LNCAP (cell line): ENCODE measurements around the gene PBXIP1.

ENCODE experiments used
- TF ChIP-seq, protein P1 (sequence below): fragments of 450-650 bp; IDR thresholded peaks from 2 replicates; pipeline ENCODE4 v1.5.1; 2017; ENCODE audit warnings: mild to moderate bottlenecking

PBXIP1 gene

DNA sequence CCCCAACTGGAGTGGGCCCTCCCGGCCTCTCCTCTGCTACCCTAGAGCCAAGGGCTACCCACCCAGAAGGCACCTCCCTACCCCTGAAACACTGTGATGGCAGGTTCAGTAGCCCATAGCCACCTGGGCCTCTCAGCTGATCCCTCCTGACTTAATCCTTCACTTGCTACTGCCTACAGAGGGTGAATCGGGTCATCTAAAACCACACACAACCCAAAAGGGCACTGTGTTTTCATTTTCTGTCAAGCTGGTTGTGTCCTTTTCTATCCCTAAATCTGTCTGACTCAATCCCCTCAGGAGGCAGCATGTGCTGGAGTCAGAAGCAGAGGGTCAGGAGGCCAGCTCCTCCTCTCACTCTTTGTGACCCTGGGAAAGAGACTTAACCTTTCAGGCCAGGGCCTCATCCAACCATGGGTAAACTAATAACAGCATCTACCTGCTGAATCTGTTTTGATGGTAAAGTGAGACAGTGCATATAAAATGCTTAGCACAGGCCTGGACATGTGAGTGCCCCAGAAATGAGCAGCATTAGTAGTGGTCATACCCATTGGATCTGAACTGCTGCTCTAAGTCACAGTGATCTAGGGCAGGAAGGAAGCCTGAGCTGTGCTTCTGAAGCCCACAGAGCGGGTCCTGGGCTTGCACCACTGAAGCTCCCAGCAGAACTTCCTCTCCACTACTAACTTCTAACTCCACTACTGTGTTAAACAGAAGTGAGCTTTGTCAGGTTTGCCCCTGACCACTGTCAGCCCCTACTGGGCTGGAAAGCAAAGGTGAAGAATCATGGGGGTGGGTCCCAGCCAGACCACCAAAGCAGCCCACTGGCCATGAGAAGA, 30.3 kb downstream of the PBXIP1 start:
- TF ChIP-seq, protein P1, sequence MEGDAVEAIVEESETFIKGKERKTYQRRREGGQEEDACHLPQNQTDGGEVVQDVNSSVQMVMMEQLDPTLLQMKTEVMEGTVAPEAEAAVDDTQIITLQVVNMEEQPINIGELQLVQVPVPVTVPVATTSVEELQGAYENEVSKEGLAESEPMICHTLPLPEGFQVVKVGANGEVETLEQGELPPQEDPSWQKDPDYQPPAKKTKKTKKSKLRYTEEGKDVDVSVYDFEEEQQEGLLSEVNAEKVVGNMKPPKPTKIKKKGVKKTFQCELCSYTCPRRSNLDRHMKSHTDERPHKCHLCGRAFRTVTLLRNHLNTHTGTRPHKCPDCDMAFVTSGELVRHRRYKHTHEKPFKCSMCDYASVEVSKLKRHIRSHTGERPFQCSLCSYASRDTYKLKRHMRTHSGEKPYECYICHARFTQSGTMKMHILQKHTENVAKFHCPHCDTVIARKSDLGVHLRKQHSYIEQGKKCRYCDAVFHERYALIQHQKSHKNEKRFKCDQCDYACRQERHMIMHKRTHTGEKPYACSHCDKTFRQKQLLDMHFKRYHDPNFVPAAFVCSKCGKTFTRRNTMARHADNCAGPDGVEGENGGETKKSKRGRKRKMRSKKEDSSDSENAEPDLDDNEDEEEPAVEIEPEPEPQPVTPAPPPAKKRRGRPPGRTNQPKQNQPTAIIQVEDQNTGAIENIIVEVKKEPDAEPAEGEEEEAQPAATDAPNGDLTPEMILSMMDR: no peak

DNA sequence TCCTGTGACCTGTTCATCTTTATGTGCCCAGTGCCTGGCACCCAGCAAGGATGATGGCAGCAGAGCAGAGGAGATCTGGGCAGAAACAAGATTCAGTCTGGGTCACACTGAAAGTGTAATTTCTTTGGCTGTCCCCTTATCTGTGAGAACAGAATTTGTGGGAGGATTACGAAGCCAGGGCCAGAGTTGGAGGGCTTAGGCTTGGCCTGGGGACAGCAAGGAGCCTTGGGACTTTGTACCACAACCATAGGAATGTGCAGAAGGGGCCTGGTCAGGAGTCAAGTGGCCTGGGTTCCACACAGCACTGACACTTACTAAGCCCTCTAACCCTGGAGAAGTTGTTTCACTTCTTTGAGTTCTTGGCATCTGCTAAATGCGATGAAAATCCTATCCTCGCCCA, 32.2 kb downstream of the PBXIP1 start:
- TF ChIP-seq, protein P1: no peak

DNA sequence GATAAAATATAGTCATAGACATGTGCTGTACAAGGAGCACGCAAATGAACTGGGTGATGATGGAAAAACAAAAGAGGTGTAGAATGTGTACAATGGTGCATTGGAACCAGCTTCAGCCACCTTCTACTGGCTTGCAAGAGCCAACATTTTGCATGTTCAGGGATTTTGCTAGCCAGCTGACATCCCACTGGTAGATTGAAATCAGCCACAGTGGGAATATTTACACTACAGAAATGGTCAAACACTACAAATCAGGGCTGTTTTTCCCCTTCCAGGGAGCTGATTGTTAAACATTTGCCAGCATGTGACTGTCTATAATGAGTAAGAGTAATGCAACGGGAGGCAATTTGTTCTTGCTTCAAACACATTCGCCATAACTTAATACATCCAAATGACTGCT, 42.6 kb downstream of the PBXIP1 start:
- TF ChIP-seq, protein P1: no peak

DNA sequence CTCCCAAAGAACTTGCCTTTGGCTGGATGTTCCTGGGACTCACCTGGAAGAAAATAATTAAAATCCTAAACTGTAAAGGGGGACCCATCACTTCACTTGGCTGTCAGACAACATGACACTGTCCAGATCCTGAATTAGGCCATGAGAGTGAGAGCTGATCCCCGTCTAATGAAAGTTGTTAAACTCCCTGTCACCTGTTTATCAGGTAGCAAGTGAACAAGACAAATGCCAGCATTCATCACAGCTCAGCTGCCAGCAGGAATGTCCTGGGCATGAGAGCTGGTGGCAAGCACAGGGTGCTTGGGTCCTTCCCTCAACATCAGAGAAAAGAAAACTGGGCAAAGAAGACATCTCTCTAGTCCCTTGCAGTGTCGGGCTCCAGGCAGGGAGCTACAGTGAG, 43.1 kb downstream of the PBXIP1 start:
- TF ChIP-seq, protein P1: no peak

DNA sequence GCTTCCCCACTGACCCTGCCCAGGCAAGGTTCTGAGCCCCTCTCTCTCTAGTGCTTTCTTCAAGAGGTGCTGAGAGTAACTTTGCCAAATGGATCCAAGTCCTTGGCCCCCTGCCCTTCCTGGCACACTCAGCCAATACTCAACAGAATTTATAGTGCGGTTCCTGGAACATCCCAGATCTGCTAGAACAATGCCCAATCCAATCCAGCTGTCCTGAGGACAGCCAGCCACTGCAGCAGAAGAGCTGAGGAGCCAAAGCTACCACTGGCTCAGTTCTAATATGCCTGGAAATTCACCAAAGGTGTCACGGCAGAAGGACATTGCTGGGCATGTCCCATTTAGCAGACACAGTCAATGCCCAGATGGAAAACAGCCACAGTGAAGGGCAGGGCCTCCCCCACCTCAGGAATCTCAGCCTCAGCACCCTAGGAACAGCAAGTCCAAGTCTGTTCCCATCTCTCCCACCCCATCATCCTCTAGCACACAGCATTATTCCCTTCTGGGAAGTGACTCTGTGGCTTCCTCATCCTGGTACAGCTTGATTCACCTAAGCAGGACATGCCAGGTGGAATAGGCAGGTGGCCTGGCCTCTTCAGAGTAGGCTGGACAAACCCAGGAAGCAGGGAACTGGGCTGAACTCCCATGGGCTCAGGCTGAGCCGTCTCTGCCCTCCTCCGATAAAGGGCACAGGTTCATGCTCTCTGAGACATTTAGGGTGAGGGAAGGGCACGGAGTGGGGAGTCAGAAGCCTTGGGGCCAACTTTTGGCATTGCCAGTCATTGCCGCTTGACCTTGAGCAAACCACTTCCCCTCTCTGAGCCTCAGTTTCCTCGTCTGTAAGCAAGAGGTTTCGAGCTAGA, 44.0 kb downstream of the PBXIP1 start:
- TF ChIP-seq, protein P1: no peak

DNA sequence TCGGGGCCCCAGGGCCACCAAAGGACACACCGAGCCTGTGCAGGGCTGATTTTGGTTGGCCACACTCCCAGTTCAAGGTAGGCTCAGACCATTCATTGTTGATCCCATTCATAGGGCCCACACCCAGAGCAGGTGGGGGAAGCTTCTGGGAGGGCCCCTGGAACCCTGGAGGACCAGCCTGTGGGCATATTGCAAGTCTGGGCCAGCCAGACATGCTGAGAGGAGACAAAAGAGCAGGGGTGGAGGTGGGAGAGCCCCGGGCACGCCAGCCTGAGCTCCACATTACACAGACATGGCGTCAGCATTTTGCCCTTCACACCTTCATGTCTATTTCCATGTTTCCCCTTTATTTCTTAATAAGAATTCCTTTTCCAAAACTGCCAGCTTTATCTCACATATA, 45.0 kb downstream of the PBXIP1 start:
- TF ChIP-seq, protein P1: no peak

DNA sequence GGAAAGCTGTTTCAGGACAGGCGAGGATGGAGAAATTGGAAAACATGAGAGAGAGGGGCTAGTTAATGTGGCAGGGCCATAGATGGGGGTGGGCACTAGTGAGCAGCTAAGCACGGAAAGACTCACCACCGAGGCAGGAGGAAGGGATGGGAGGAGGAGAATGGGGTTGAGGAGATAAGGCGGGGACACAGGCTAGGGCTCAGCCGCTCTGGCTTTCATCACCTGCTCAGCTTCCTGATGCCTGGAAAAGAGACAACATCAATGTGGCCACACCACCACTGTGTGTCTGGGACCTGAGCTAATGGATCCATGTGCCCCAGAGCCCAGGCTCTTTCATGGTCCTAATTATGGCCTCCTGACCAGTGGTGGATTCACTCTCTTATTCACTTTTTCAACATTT, 47.0 kb downstream of the PBXIP1 start:
- TF ChIP-seq, protein P1: no peak
